Adrenal gland (tissue), 12 donors: ENCODE data around the gene PTPN22. TPM values are rescaled to one million over a fixed set of nuclear protein-coding genes. Genes with fewer than 3 reads are reported as not detected.

ENCODE experiments used
- DNase-seq, 7 donors: peaks; one replicate each; pipeline ENCODE4 v3.0.0-alpha.2; 2019 to 2020
- H3K27ac ChIP-seq, 5 donors: fragments of 200-600 bp; sonication (generic) in 4 of 5; 1 replicate in 3 of 5; 2 replicates in 2 of 5; pipeline versions ENCODE4 v1.5.1 to v1.8.0; 2016 to 2020; ENCODE audit warnings: mild to moderate bottlenecking in 1 of 5
- H3K27me3 ChIP-seq: fragments of 200-600 bp; 2 replicates; pipeline ENCODE4 v1.8.0; 2021
- H3K36me3 ChIP-seq, 2 donors: fragments of 200-600 bp; replicated peaks in 1 of 2; 1 replicate in 1 of 2; 2 replicates in 1 of 2; pipeline versions ENCODE4 v1.5.1 to v1.8.0; 2018 to 2022
- H3K4me1 ChIP-seq, 2 donors: fragments of 200-600 bp; replicated peaks in 1 of 2; 1 replicate in 1 of 2; 2 replicates in 1 of 2; pipeline versions ENCODE4 v1.5.1 to v1.8.0; 2018 to 2021
- H3K4me3 ChIP-seq, 4 donors: fragments of 200-600 bp; sonication (generic) in 3 of 4; one replicate each; pipeline ENCODE4 v1.5.1; 2016 to 2018
- H3K9me3 ChIP-seq, 3 donors: fragments of 200-600 bp; sonication (generic) in 1 of 3; replicated peaks in 1 of 3; 1 replicate in 2 of 3; 2 replicates in 1 of 3; pipeline versions ENCODE4 v1.5.1 to v1.8.0; 2016 to 2021
- POLR2A ChIP-seq, 2 donors: fragments of 450-650 bp; IDR thresholded peaks; one replicate each; pipeline ENCODE4 v1.6.1; 2017; ENCODE audit warnings: antibody characterized with exemption in 2 of 2, mild to moderate bottlenecking in 2 of 2, moderate library complexity in 1 of 2
- WGBS, 4 donors: extraction: QIAGEN DNeasy Blood & Tissue Kit in 2 of 4; methylation state at CpG; one replicate each; pipeline versions ENCODE4 v1.1.5 to v1.1.7; 2013 to 2017; 5-methylcytosine and 5-hydroxymethylcytosine counted together
- intact Hi-C, 2 donors: fragments of 100-400 bp; cut with DNase I; formaldehyde crosslinking; loops; one replicate each; pipeline versions ENCODE4 v1.14.1 to v1.15.0; 2022 to 2023
- polyA plus RNA-seq, 3 donors: library from polyadenylated mRNA; stranded (reverse); fragments of 200-250 nt in 2 of 3; fragments of 350-450 nt in 1 of 3; fragmentation: Illumina TruSeq in 1 of 3; extraction: RNeasy Lipid Tissue Mini Kit (QIAGEN cat#74804) in 1 of 3; gene quantifications; one replicate each; pipeline ENCODE4 v1.2.3, GENCODE V29; 2013 to 2014
- total RNA-seq, 9 donors: library from RNA; depleted of rRNA in 4 of 9; stranded (reverse); fragments of >200 nt in 4 of 9; fragments of 120-200 nt in 1 of 9; fragmentation: NEBNext Ultra II Directional in 1 of 9; extraction: Animal tissue kit (Norgen Biotek cat#: 25700) in 1 of 9; gene quantifications; one replicate each; pipeline versions ENCODE4 v1.1.0 to v1.2.4, GENCODE V29; 2013 to 2023
- TF ChIP-seq, protein P1 (sequence below), 6 experiments: fragments of 450-650 bp in 4 of 6; fragments of 200-600 bp in 2 of 6; sonication (generic) in 1 of 6; IDR thresholded peaks; 1 replicate in 5 of 6; 2 replicates in 1 of 6; pipeline versions ENCODE4 v1.5.1 to v1.8.0; 2016 to 2021; ENCODE audit warnings: antibody characterized with exemption in 6 of 6, mild to moderate bottlenecking in 2 of 6, moderate library complexity in 1 of 6
- donor health status: healthy with polysubstance abuse.
- donor health status: Bipolar disorder and iron deficiency.
- donor health status: DM: yes; HTN: yes; CAD: no.
- donor health status: DM: no; HTN: no; CAD: no.
- donor health status: DM: no; HTN: no; CAD: no.
- donor health status: DM: yes; HTN: yes; CAD: no.

Gene PTPN22
- total and polyA plus RNA-seq, 12 donors, result 0.28 to 6.2 (median 2.7) TPM

DNA sequence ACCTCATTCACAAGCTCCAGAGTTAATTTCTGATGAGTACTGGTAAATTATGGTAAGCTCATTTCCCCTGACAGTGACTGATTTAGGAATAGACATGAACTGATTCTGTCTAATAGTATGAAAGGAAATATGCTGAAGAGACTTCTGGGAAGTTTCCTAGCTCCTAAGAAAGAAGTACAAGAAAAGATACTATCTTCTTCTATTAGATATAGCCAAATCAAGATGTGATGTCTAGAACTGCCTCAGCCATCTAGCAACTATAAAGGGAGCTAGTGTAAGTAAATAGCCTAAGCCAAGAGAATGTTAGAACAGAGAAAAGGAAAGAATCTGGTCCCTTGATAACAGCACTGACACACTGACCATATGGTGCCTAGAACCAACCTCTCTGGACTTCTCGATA lies 101.5 kb downstream of the PTPN22 start:
- 94 to 100% (median 96%) methylated on average over 1 of the region's 1 CpG for WGBS, 4 donors
- DNase-seq, result no peak
- intact Hi-C loops, result no loop called here
- TF ChIP-seq, protein P1, sequence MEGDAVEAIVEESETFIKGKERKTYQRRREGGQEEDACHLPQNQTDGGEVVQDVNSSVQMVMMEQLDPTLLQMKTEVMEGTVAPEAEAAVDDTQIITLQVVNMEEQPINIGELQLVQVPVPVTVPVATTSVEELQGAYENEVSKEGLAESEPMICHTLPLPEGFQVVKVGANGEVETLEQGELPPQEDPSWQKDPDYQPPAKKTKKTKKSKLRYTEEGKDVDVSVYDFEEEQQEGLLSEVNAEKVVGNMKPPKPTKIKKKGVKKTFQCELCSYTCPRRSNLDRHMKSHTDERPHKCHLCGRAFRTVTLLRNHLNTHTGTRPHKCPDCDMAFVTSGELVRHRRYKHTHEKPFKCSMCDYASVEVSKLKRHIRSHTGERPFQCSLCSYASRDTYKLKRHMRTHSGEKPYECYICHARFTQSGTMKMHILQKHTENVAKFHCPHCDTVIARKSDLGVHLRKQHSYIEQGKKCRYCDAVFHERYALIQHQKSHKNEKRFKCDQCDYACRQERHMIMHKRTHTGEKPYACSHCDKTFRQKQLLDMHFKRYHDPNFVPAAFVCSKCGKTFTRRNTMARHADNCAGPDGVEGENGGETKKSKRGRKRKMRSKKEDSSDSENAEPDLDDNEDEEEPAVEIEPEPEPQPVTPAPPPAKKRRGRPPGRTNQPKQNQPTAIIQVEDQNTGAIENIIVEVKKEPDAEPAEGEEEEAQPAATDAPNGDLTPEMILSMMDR (IDR thresholded peaks at IDR 0.05), result no peak
- TF ChIP-seq POLR2A (IDR thresholded peaks at IDR 0.05), result no peak
- Histone ChIP-seq H3K4me3 (no peak overlapping the region), H3K27me3 (no peaks in the 10 kb centered on the region), H3K9me3 (no peaks in the 10 kb centered on the region), H3K27ac (no peak overlapping the region), H3K4me1 (peaks cover 0 to 19% of the 10 kb centered on the region in 2 donors), H3K36me3 (peaks cover 0 to 24% of the 10 kb centered on the region in 2 donors)

DNA sequence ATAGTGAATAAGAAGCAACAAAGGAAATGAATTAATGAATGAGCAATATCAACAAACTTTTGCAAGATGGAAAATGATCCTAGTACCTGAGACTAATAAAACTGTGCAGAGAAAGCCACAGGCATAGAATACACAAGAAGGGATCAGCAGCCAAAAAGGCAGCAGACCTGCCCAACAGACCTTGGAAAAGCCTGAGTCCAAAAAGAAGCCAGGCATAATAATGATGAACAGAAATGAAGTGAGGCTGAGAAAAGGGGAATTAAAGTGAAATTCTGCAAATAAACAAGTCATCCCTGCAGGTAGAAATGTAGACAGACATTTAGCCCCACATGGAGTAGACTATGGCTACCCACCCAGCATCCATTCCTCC lies 101.9 kb downstream of the PTPN22 start:
- Histone ChIP-seq H3K27ac (no peak overlapping the region), H3K27me3 (no peaks in the 10 kb centered on the region), H3K9me3 (no peaks in the 10 kb centered on the region), H3K36me3 (peaks cover 0 to 20% of the 10 kb centered on the region in 2 donors), H3K4me1 (peaks cover 0 to 24% of the 10 kb centered on the region in 2 donors), H3K4me3 (no peak overlapping the region)
- intact Hi-C loops, result no loop called here
- DNase-seq, result no peak
- TF ChIP-seq POLR2A (IDR thresholded peaks at IDR 0.05), result no peak
- TF ChIP-seq, protein P1 (IDR thresholded peaks at IDR 0.05), result no peak

DNA sequence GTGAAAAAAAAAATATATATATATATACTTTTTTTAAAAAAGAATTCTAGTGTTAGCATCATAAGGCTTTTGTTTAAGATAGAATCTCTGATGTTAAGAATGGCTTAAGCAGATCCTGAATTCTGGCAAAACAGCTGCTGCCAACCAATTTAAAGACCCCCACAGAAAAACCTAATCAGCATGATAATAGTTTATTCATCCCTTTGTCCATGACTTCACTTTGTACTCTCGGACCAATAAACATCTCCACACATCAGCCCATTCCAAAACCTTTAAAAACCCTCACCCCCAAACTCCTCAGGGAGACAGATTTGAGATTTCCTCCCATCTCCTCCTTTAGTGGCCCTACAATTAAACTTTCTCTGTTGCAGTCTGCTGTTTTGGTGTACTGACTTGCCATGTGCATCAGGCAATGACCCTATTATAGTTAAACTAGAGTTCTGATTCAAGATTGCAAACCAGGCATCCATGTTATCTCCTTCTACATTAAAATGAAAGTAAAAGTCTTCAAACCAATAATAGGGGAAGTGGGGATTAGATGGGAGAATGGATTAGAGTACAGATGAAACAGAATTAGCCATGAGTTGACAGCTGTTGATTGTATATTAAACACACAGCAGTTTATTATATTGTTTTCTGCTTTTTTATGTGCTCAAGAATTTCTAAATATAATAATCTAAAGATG lies 102.5 kb downstream of the PTPN22 start:
- Histone ChIP-seq H3K27me3 (no peaks in the 10 kb centered on the region), H3K36me3 (peaks cover 0 to 17% of the 10 kb centered on the region in 2 donors), H3K27ac (no peak overlapping the region), H3K4me3 (no peak overlapping the region), H3K9me3 (no peaks in the 10 kb centered on the region), H3K4me1 (peaks cover 0 to 24% of the 10 kb centered on the region in 2 donors)
- intact Hi-C loops, result no loop called here
- DNase-seq, result no peak
- no peak for TF ChIP-seq POLR2A (IDR thresholded peaks at IDR 0.05)
- TF ChIP-seq, protein P1 (IDR thresholded peaks at IDR 0.05), result no peak
- WGBS, 4 donors, result 42 to 94% (median 92%) methylated on average over 1 of the region's 1 CpG

DNA sequence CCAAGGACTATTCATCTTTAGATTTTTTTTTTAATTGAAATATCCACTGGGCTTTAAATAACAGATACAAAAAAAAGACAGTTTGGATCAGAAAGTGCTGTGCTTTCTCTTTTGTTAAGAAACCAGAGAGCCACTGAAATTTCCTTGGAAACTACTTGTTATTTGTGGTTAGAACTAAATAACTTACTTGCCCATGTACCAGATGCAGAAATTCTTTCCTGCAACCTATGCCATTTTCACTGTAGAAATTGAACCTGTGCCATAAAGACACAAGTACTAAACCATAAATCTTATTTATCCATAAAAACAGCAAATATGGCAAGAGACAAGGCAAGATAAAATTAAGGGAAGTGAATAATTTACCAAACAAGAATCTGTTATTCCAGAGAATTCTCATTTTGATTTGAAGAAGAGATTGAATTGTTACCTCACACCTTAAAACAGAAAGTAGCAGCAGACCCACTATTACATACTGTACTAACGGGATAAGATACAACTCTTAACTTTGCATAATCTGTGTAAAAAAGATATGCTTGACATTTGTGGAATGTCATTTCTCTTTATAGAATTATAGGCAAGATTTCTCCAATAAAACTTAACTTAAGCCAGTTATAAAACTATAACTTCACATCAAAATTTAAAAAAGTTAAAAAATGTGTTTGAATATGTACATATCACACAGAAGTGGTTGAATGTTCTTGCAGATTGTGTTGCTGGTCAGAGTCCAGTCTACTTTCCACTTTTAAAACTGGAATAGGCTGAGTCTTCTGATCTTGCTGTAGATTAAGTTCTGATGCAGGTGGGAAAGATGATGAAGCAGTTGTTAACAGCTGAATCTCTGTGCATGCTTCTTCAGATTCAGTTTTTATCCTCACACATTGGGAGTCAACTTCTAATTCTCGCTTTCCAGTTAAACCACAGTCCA lies 105.9 kb downstream of the PTPN22 start:
- no peaks in the 10 kb centered on the region for H3K27me3 ChIP-seq
- peaks cover 0 to 24% of the 10 kb centered on the region in 2 donors for H3K4me1 ChIP-seq
- H3K4me3 ChIP-seq, result no peak overlapping the region
- H3K9me3 ChIP-seq, result no peaks in the 10 kb centered on the region
- H3K36me3 ChIP-seq, result peaks cover 0 to 13% of the 10 kb centered on the region in 2 donors
- H3K27ac ChIP-seq, result no peak overlapping the region
- TF ChIP-seq, protein P1 (IDR thresholded peaks at IDR 0.05), result no peak
- TF ChIP-seq POLR2A (IDR thresholded peaks at IDR 0.05), result no peak
- 77 to 94% (median 91%) methylated on average over 2 of the region's 2 CpGs for WGBS, 4 donors
- intact Hi-C loops, result no loop called here
- DNase-seq, result no peak
